Hematopoietic multipotent progenitor cell treated with erythropoietin and hydrocortisone succinate and interleukin-3 and kit ligand, for 17 days (in vitro differentiated cells): Measurements from ENCODE around the gene NMT1.
"Not testable (repeated sequence)": the region's sequence is repeated elsewhere in the genome, so short reads cannot be mapped to it uniquely, and the experiment has no call there.

Experiments used
- DNase-seq: peaks from one replicate; pipeline ENCODE4 v3.0.0-alpha.2; 2015; ENCODE audit warnings: low spot score

The NMT1 gene

GRCh38 chr17:45038728-45039634 is 22.1 kb upstream of the NMT1 start:
- no peak for DNase-seq

GRCh38 chr17:45040459-45040858 is 20.7 kb upstream of the NMT1 start:
- DNase-seq: no peak

DNA sequence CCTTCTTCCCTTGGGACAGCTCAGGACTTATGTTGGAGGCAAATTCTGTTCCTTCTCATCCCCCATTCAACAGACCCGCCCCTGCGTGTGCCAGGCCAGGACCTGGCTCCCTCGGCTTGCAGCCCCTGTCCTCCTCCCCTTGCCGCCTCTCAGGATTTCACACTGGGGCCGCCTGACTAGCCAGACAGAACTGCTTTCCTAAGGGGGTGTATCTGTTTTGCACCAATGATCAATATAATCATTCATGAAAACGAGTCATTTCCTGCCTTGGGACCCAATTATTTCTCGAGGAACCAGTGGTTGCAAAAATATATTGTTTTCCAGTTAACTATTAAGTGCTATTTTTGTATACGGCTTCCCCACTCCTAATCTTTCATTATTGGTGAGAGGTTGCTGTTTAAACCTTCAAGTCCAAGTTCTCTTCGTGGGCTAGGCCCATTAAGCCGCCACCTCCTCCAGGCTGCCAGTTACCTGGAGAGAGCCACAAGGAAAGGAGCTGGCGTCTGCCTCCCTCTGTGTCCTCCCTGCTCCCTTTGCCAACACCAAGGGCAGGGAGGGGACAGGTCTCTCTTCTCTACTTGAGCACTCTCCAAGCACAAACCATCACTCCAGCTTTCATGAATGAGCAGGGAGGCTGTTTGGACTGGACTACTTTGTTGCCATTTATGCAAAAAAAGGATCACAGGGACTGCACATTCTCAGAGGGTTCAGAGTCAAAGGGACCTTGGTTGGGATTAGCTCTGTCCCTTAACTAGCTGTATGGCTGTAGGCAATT is 18.6 kb upstream of the NMT1 start:
- no peak for DNase-seq

GRCh38 chr17:45043813-45044540 is 17.1 kb upstream of the NMT1 start:
- DNase-seq: no peak

- DNase-seq: no peak
Measured at GRCh38 chr17:45046537-45047125, 14.5 kb upstream of the NMT1 start.

- DNase-seq: no peak
Measured at GRCh38 chr17:45048795-45049563, 12.1 kb upstream of the NMT1 start.

DNA sequence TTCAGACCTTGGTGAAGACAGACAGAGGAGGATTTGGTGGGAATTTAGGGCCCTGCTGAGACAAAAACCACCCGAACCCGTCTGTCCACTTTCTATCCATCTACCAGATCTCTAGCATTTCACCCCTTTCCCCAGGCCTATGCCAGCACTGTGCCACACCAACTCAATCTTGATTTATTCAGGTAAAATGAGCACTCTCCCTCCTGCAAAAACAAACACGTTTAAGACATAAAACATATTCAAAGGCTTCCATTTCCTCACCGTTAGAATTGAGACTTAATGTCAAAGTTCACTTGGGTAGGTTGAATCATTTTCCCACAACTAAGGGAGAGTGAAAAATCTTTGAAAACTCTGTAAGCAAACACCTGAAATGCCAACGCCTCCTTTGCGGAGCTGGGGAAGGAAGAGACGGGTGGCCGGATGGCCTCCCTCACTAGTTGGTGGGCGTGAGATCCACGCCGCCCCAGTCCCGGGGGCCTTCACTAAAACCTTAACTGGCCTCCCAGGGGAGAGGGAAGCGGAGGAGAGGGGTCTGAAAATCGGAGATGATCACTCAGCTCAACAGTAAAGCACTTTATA is 10.5 kb upstream of the NMT1 start:
- no peak for DNase-seq

DNA sequence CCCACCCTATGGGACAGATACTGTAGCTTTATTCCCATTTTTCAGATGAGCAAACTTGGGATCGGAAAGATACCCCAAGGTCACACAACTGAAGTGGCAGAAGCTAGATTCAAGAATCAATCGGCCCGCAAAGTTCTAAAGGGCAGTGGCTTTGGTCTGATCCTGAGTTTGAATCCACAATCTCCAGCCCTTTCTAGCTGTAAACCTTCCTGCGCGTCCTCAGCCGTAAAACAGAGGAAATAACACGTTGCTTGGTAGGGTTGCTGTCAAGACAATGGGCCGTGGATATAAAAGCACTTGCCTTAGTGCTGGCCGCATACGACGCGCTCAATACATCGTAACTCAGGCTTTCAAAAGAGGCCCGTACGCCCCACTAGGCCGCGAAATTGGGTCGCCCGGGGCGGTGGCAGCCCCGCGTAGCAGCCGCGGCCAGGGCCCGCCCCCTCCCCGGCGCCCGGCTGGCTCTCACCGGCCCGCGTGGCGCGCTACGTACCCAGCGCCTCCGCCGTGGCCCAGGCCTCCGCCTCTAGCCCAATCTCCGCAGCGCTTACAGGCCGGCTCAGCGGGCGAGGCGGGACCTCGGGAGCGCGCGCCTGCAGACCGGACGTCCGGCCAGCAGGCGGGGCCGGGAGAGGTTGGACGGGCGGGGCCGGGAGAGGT is 9.9 kb upstream of the NMT1 start, which contains the start of gene DCAKD:
Gene DCAKD (minus strand): TSS at position 573 of the 660 bp plus-strand sequence. CDS start 16,747 bp downstream, outside the sequence.
- DNase-seq: peak; percentile 92

- DNase-seq: not testable (repeated sequence)
Measured at GRCh38 chr17:45051720-45052051, 9.4 kb upstream of the NMT1 start.

DNA sequence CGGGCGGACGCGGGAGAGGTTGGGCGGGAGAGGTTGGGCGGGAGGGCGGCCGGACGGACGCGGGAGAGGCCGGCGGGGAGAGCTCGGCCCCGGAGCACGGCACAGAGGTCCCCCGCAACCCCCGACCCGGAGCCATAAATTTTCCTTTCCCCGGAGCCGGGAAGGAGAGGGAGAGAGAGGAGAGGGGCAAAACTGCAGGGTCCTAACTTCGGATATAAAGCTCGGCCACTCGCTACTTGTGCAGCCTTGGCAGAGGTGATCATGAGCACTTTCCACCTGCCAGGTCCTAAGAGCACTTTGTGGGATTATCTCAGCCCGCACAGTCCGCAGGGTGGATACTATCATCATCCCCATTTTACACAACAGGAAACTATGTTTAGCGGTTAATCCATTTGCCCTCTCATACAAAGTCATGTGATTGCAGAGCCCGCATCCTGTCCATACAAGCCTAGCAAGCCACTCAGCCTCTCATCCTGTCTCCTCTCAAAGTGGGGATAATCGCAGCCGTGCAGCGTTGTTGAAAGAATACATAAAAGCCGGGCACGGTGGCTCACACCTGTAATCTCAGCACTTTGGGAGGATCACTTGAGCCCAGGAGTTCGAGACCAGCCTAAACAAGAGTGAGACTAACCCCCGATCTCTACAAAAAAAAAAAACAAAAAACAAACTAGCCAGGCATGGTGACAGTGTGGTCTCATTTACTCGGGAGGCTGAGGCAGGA is 8.9 kb upstream of the NMT1 start:
- DNase-seq: peak; percentile 44

- no peak for DNase-seq
Measured at GRCh38 chr17:45060382-45060796, 728 bp upstream of the NMT1 start.

DNA sequence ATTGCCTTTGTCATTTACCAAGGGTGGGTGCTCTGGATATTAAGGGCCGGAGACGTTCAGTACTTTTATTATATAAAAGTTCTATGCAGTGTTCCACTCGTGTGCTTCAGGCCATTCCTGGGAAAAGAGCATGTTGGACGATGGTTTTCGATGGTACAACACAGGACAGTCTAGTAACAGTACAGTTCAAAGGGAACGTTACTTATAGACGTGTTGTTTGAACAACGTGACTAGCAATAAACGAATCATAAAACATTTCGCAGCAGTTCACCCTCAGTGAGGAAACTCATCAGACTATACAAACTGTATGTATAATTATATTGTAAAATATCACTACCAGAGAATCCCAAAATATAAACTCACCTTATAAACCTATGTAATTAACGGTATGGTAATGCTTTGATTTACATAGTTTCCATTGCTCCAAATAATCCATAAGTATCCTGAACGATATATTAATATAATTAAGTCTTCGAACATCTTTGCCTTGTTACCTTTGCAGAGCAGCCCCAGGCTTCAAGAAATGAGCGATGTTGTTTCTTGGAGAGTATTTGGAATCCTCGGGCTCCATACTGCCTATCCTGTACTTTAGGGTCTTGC is 589 bp downstream of the NMT1 start:
- DNase-seq: no peak

DNA sequence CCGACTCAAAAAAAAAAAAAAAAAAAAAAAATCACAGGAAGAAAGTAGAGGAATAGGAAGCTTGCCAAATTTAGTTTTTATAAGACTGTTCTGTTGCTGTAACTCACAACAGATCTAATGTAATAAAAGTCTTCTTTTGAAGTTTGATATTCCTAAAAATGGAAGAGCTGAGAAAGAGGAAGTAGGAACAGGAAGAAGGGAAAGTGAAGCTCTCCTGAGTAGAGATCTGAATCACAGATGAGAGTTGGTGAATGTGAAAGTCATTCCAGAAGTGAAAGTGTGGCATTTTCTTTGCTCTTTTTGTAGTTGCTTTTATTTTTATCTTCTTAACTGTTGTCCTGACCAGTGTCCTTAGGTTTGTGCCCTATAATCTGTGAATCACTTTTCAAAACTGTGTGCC is 2.1 kb downstream of the NMT1 start:
- DNase-seq: no peak

GRCh38 chr17:45067637-45068036 is 6.5 kb downstream of the NMT1 start:
- DNase-seq: no peak

DNA sequence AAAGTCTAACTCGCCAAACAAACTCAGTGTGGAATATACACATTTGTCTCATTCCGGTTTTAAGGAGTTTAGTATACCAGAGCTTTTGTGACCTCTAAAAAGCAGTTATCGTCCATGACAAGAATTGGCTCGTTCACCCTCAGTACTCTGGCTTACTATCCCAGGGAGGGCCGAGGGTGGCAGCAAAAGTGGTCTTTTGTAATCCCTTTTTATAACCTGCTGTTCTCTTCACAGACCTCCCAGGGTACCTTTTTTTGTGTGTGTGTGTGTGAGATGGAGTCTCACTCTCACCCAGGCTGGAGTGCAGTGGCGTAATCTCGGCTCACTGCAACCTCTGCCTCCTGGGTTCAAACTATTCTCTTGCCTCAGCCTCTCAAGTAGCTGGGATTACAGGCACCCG is 8.9 kb downstream of the NMT1 start:
- no peak for DNase-seq

DNA sequence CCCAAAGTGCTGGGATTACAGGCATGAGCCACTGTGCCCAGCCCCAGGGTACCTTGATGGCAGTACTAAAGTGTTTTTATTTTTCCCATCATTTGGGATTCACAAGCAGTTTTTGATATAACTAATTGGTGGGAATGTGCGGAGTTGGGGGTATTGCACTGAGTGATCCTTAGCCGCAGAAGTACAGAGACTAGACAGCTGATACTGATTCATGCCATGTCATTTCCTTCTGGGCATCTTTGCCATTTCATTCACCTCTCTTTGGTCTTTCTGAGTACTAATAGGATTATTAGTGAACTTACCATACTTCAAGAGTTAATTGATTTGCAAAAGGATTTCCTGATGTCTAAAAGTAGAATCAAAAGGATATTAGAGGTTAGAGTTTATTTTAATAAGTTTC is 9.7 kb downstream of the NMT1 start:
- no peak for DNase-seq

GRCh38 chr17:45073414-45074070 is 12.4 kb downstream of the NMT1 start:
- no peak for DNase-seq

GRCh38 chr17:45077643-45078042 is 16.5 kb downstream of the NMT1 start:
- no peak for DNase-seq
